Smooth muscle cell (in vitro differentiated cells): Measurements from ENCODE around the gene DHRS4. TPM values are rescaled to one million over a fixed set of nuclear protein-coding genes. Genes with fewer than 3 reads are reported as not detected.

ENCODE experiments used
- DNase-seq: peaks from one replicate; lab custom pipeline; 2025; ENCODE audit not compliant: unreplicated experiment; lab: John Stamatoyannopoulos, UW
- H2AFZ ChIP-seq: fragments of 200-600 bp; sonication (generic); 2 replicates; pipeline ENCODE4 v1.6.0; 2016; ENCODE audit warnings: antibody characterized with exemption, low read depth, mild to moderate bottlenecking
- H3F3A ChIP-seq: fragments of 200-600 bp; sonication (generic); 2 replicates; pipeline ENCODE4 v1.6.0; 2017; ENCODE audit warnings: antibody characterized with exemption, low read depth
- H3K27ac ChIP-seq: fragments of 200-600 bp; sonication (generic); 2 replicates; pipeline ENCODE4 v1.5.1; 2016; ENCODE audit warnings: low read depth, mild to moderate bottlenecking
- H3K27me3 ChIP-seq: fragments of 200-600 bp; sonication (generic); 2 replicates; pipeline ENCODE4 v1.6.1; 2016; ENCODE audit warnings: low read depth, mild to moderate bottlenecking
- H3K36me3 ChIP-seq: fragments of 200-600 bp; sonication (generic); 2 replicates; pipeline ENCODE4 v1.5.1; 2016; ENCODE audit warnings: low read depth
- H3K4me1 ChIP-seq: fragments of 200-600 bp; sonication (generic); 2 replicates; pipeline ENCODE4 v1.5.1; 2016; ENCODE audit warnings: low read depth
- H3K4me2 ChIP-seq: fragments of 200-600 bp; sonication (generic); 2 replicates; pipeline ENCODE4 v1.6.0; 2016; ENCODE audit warnings: mild to moderate bottlenecking
- H3K4me3 ChIP-seq: fragments of 200-600 bp; sonication (generic); 2 replicates; pipeline ENCODE4 v1.5.1; 2016; ENCODE audit warnings: mild to moderate bottlenecking
- H3K79me2 ChIP-seq: fragments of 200-600 bp; sonication (generic); 2 replicates; pipeline ENCODE4 v1.6.0; 2016; ENCODE audit warnings: low read depth, mild to moderate bottlenecking
- H3K9ac ChIP-seq: fragments of 200-600 bp; sonication (generic); 2 replicates; pipeline ENCODE4 v1.6.0; 2016; ENCODE audit warnings: low read depth
- H3K9me3 ChIP-seq: fragments of 200-600 bp; sonication (generic); replicated peaks from 2 replicates; pipeline ENCODE4 v1.5.1; 2016; ENCODE audit warnings: low read depth
- H4K20me1 ChIP-seq: fragments of 200-600 bp; sonication (generic); 2 replicates; pipeline ENCODE4 v1.6.0; 2016; ENCODE audit warnings: low read depth
- WGBS: methylation state at CpG from one replicate; pipeline ENCODE4 v1.1.7; 2016; ENCODE audit warnings: low lambda C conversion rate; 5-methylcytosine and 5-hydroxymethylcytosine counted together
- polyA plus RNA-seq: library from polyadenylated mRNA; unstranded; fragments of >200 nt; fragmentation: Nextera tagmentation; extraction: Ambion mirVana; gene quantifications from 2 replicates; pipeline ENCODE4 v1.2.1, GENCODE V29; 2016
- total RNA-seq: library from RNA; depleted of rRNA; stranded (reverse); fragments of >200 nt; gene quantifications from 2 replicates; pipeline ENCODE4 v1.2.3, GENCODE V29; 2014
- TF ChIP-seq, protein P1 (sequence below): fragments of 200-600 bp; sonication (generic); IDR thresholded peaks from 2 replicates; pipeline ENCODE4 v1.5.1; 2017; ENCODE audit warnings: borderline replicate concordance, mild to moderate bottlenecking, antibody characterized with exemption; ENCODE audit not compliant: insufficient read depth, poor library complexity, severe bottlenecking

DHRS4 gene
- total RNA-seq: 16.7 and 33.1 TPM in 2 replicates
- polyA plus RNA-seq: 30.9 and 37.4 TPM in 2 replicates

DNA sequence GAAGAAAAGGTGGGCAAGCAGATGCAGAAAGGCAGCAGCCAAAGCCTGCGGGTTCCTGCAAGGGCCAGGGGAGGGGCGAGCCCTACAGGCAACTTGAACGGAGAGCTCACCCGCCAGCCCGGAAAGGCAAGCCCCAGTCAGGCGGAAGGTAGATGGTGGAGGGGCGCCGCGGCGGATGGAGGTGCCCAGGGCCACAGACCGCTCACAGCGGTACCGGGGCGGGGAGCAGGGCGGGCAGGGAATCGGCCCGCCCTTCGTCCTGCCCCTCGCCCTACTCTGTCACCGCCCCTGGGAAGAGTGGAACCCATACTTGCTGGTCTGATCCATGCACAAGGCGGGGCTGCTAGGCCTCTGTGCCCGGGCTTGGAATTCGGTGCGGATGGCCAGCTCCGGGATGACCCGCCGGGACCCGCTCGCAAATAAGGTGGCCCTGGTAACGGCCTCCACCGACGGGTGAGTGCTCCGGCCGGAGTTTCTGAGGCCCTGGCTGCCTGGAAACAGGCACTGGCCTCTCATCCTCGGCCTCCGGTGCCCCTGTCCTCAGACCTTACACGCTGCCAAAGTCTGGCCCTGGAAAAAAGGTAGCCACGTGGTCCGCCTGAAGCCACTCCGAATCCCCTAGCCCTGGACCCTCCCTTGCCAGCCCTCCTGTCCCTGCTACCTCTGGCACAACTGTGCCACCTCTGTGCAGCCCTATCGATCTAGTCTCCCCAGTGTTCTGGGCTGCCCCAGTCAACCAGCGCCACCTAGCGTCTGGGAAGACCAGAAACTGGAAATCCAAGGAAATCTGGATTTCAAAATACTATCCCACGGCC lies at the start of gene DHRS4:
Gene DHRS4, plus strand, starts transcription at position 307 of the 815 bp plus-strand sequence. Its CDS starts 19 bp downstream, at position 326.
- Histone ChIP-seq H3K79me2 (peaks cover 3% of the 10 kb centered on the region), H3K9ac (peak within 1 kb of the TSS; percentile 72), H2AFZ (peak within 1 kb of the TSS; percentile 93), H4K20me1 (no peaks in the 10 kb centered on the region), H3K27me3 (no peaks in the 10 kb centered on the region), H3K4me2 (peak within 1 kb of the TSS; percentile 89), H3K9me3 (no peaks in the 10 kb centered on the region), H3K27ac (no peak within 1 kb of the TSS), H3K4me3 (peak within 1 kb of the TSS; percentile 82), H3K36me3 (no peaks in the 10 kb centered on the region), H3F3A (no peaks in the 10 kb centered on the region), H3K4me1 (no peaks in the 10 kb centered on the region)
- DNase-seq: peak; percentile 72
- TF ChIP-seq, protein P1, sequence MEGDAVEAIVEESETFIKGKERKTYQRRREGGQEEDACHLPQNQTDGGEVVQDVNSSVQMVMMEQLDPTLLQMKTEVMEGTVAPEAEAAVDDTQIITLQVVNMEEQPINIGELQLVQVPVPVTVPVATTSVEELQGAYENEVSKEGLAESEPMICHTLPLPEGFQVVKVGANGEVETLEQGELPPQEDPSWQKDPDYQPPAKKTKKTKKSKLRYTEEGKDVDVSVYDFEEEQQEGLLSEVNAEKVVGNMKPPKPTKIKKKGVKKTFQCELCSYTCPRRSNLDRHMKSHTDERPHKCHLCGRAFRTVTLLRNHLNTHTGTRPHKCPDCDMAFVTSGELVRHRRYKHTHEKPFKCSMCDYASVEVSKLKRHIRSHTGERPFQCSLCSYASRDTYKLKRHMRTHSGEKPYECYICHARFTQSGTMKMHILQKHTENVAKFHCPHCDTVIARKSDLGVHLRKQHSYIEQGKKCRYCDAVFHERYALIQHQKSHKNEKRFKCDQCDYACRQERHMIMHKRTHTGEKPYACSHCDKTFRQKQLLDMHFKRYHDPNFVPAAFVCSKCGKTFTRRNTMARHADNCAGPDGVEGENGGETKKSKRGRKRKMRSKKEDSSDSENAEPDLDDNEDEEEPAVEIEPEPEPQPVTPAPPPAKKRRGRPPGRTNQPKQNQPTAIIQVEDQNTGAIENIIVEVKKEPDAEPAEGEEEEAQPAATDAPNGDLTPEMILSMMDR: peak; percentile 97
- 1% methylated on average over 40 of the region's 44 CpGs for WGBS

DNA sequence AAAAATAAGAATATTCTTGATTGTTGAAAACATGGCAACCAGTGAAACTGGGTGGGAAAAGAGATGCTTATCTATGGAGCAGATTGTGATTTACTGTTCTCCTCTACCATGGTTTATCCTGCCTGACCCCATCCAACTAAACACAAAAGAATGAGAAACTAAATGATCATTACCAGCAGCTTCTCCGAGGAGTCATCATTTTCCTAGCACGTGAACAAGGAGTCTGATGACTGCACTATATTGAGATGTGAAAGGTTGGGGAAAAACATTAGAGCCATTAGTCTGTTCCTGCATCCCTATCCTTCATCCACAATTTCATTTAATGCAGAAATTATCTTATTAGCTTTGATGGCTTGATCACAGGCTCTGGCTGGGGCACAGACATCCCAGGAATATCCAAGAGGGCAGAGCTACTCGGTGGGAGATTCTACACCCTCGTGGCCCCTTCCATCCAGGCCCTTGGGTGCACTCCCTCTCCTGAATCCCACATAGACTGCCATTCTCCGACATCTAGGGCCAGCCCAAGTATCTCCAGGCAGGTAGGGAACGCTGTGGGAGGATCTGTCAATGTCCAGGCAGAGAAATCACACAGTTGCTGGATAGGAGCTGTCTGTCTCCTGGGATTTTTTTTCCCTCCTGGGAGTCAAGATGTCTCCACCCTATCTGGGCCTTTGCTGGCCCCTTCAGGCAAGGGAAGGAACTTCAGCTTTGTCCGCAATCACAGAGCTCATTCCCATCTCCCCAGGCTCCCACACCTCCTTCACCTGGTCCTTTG lies 43.3 kb upstream of the DHRS4 start:
- TF ChIP-seq, protein P1: peak; percentile 43
- Histone ChIP-seq H4K20me1 (no peaks in the 10 kb centered on the region), H3K27me3 (no peaks in the 10 kb centered on the region), H3K4me3 (no peak overlapping the region), H3K36me3 (no peaks in the 10 kb centered on the region), H3K4me1 (no peaks in the 10 kb centered on the region), H3K79me2 (no peaks in the 10 kb centered on the region), H3K27ac (no peak overlapping the region), H3K9me3 (no peaks in the 10 kb centered on the region), H3K9ac (no peak overlapping the region), H3F3A (no peaks in the 10 kb centered on the region), H3K4me2 (no peak overlapping the region), H2AFZ (no peak overlapping the region)
- 49% methylated on average over 7 of the region's 7 CpGs for WGBS
- DNase-seq: no peak

DNA sequence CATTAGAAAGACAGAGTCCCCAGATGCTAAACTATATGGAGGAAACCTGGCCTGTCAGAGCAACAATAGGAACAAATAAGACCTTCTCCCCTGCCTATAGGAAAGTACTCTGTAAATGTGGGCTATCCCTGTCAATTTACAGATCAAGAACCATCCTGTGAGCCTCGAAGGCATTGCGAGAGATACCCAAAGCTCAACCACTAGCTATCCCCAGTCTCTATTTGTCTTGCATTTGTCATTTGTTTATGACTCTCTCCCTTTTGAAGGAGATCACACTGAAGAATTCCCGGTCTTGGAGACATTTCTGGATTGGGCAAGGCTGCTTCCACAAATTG lies 42.7 kb upstream of the DHRS4 start:
- WGBS: 69% methylated on average over 3 of the region's 3 CpGs
- Histone ChIP-seq H3K9ac (no peak overlapping the region), H3K79me2 (no peaks in the 10 kb centered on the region), H3K4me3 (no peak overlapping the region), H4K20me1 (no peaks in the 10 kb centered on the region), H3F3A (no peaks in the 10 kb centered on the region), H3K9me3 (no peaks in the 10 kb centered on the region), H2AFZ (no peak overlapping the region), H3K27ac (no peak overlapping the region), H3K4me2 (no peak overlapping the region), H3K27me3 (no peaks in the 10 kb centered on the region), H3K4me1 (no peaks in the 10 kb centered on the region), H3K36me3 (no peaks in the 10 kb centered on the region)
- no peak for DNase-seq
- TF ChIP-seq, protein P1: no peak
